HG03135 (cell line): ENCODE data around the gene NRG2.

Experiments
- ATAC-seq: cut with Tn5 transposase; IDR thresholded peaks from one replicate; pipeline ENCODE4 v1.9.1; 2021; ENCODE audit warnings: mild to moderate bottlenecking, moderate library complexity; ENCODE audit not compliant: unreplicated experiment

The NRG2 gene

GRCh38 chr5:140041492-140042392, 1.4 kb downstream of the NRG2 start:
- no peak for ATAC-seq

DNA sequence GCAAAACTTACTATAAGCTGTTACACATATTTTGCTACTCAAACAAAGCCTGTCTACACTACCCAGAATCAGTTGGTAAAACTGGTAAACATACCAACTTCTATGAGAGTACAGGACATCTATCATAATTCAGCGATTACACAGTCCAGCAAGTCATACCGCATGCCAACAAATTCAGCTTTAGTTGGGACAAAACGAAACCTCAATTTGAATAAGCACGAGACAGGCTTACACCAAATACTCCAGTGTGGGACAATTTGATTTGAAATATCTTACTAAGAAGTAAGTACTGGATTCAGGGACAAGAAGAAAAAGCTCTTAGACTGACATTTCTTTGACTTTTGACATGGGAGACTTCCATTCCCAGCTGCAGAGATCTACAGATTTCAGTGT, 2.0 kb downstream of the NRG2 start:
- no peak for ATAC-seq

DNA sequence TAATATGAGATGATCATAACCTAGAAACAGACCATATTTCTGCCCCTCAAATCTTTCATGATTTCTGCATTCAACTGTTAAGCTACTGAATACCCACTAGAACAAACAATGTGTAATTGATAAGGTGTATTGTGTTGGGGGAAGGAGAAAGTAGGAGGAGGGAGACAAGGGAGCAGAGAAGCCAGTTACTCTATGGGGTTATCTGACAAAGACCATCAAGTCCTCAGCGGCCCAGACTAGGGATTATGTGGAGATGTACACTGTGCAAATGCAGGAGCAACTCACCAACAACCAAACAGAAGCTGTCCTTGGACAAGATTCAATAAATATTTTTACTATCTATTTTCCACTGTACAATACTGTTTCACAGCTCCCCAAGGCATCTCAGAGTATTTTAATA, 2.7 kb downstream of the NRG2 start:
- no peak for ATAC-seq

GRCh38 chr5:140039561-140039960, 3.5 kb downstream of the NRG2 start:
- ATAC-seq = no peak

DNA sequence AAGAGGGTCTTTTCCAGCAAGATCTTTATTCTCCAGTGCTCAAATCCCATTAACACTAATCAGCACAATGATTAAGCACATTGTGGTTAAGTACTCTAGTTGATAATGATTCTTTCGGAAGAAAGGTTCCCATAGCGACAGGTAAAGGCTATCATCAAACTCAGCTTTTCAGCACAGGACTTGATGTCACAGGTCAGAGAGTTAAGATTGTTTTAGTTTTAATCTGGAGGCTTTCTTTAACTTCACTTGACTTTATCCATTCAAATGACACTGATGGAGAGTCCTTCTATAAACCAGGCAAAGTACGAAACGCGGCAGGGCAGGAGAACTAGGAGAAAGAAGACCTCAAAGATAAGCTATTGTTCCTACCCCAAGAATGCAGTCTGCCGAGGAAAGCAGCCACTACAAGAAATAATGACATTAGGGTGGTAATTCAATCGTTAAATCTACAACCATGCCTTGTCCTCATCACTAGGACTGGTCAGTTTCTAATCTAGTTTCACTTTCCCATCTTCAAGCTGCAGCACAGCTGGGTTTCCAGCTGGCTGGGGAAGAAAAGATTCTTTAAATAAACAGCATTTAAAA, 4.6 kb downstream of the NRG2 start:
- peak; percentile 40 for ATAC-seq

GRCh38 chr5:140037012-140037411, 6.1 kb downstream of the NRG2 start:
- no peak for ATAC-seq

- ATAC-seq = no peak
Observed at GRCh38 chr5:140035881-140036280, 7.2 kb downstream of the NRG2 start.

DNA sequence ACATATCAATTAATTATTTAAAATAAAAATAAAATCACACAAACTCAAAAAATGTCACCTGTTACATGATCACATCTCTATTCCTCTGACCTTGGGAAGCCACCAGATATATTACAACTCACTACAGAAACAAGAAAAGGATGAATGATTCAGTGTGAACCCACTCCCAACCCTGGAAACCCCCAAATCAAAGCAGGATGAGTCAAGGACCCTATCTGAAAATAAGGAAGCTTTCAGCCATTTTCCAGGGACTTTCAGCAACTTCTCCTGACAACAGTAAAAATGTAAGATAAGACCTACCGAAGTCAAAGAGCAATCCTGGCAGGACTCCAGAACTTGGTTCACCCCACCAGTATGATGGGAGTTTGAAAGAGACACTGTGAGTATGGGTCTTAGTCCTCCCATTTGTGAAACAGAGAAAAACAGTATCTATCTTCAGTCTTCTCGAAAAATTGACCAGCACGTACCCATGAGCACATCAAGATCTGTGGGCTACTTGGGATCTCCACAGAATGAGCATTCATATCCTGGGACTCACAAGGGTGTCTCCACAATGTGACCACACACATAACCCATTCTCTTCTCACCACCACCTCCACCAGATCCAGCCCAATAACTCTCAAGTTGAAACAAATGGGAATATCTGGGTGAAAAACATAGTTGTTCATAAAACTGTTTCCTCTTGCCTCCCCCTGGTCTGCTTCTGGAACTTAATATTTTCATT, 9.9 kb downstream of the NRG2 start:
- ATAC-seq = no peak

DNA sequence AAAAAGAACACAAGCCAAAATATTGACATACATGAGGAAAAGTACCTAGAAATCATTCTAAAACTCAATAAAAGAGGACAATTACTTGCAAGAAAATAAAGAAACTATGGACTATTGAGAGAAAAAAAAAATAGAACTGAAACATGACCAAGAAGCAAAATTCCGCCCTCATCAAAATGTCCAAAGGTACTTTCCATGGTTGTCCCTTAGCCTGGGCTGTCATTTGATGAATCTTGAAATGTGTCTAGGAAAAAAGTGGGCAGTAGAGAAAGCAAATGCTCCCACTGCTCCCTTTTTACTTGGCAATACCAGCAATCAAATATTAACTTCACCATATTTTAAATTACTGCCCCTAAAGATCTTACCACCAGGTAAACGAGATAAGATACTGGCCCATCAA, 10.8 kb downstream of the NRG2 start:
- no peak for ATAC-seq

DNA sequence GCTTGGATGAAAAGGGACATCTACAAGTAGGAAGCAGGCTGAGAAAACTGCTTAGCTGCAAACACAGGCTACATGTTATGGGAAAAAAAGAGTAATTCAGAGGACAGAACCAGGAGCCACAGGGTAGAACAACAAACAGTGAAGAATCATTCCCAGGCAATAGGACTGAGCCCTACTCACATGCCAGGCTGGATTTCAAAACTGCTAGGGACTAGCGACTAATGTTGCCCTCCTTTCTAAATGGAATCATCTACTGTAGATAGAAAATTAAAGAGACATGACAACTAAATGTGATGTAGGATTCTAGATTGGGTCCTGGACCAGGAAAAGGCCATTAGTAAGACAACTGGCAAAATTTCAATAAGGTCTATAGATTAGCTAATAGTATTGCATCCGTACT, 15.3 kb downstream of the NRG2 start:
- ATAC-seq = no peak

DNA sequence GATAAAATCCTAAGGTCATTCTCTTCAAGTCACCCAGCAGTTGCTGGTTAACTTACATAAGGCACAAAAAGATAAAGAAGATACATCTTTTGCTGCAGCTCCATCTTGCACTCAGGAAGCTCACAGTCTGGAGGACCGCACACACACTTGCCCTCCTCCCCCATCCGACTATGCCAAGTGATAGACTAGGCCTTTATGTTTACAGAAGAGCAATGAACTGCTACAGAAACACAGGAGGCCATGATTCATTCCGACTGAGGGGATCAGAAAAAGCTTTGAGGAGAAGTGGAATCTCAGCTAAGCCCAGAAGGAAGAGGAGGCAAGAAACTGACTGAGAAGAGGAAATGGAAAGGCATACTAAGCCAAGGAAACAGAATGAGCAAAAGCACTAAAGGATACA, 17.4 kb downstream of the NRG2 start:
- ATAC-seq = no peak

DNA sequence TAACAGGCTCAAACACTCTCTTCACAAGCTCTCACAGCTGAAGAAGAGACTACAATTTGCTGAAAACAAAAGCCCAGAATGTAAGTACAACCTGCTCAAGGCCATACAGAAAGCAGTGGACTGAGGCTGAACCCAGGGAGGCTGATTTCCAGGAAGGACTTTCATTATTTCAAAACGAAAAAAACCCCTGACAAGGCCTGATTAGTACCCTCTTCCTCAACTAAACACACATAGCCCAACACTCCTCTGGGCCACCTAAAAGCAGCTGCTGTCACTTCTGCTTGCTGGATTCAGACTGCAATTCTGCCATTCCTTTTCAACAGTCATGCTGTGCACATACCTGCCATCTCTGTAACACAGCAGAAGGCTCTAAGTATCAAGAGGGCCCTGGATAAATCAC, 18.2 kb downstream of the NRG2 start:
- no peak for ATAC-seq

GRCh38 chr5:140023611-140024191, 19.4 kb downstream of the NRG2 start:
- no peak for ATAC-seq

DNA sequence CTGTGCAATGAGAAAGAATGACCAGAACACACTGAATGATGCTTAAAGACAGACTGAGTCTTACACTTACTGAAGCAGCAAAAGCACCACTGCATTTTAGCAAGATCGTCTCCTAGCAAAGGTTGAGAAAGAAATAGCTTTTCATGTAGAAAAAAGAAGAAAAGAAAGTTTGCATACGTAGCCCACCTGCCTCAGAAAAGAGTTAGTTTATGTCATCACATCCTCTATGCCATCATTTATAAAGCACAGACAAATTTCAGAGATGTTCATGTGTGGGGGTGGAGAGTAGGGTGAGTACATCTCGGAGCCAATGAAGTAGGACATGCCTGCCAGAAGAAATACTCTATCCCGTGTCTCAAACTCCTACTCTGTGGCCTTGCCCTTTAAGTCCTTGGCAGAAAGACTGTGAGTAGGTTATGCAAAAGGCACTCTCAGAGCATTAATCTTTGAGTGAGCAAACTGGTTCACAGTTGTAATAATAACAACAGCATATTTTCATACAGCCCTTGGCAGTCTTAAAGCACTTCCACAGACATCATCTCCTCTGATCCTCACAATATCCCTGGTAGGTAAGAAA, 22.4 kb downstream of the NRG2 start:
- ATAC-seq = no peak

- no peak for ATAC-seq
Observed at GRCh38 chr5:140018920-140019644, 24.0 kb downstream of the NRG2 start.

DNA sequence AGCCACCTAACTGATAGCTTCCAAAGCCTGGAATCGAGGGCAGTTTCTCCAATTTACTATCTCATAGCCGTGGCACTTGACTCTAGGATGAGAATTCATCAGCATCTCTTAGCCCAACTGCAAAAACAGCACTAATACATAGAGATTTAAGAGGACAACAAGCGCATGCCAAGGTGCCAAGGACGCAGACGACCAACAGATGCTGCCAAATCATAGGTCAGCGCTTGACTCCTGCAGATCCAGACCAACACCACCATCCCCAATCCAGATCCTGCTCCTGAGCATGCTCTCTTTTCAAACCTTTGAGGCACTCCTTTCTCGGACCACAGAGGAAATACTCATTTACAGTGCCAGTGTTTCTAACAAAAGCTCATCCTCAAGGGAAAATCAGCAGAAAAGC, 24.6 kb downstream of the NRG2 start:
- no peak for ATAC-seq

DNA sequence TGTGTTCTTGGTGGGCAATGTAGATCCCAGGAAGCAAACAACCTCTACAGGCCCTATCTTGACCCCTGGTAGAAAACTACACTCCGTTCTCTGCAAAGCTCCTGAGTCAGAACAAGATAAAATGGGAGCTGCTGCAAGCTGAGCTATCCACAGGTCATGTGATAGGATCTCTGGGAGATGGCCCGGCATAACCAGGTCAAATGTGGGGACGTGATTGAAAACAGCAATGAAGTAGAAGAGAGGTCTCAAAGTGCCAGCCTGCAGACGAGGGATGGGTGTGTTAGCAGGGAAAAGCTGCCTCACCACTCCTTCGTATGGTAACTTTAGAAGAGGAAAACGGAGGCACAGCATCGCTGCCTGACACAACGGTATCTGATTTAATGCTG, 25.0 kb downstream of the NRG2 start:
- ATAC-seq = no peak

DNA sequence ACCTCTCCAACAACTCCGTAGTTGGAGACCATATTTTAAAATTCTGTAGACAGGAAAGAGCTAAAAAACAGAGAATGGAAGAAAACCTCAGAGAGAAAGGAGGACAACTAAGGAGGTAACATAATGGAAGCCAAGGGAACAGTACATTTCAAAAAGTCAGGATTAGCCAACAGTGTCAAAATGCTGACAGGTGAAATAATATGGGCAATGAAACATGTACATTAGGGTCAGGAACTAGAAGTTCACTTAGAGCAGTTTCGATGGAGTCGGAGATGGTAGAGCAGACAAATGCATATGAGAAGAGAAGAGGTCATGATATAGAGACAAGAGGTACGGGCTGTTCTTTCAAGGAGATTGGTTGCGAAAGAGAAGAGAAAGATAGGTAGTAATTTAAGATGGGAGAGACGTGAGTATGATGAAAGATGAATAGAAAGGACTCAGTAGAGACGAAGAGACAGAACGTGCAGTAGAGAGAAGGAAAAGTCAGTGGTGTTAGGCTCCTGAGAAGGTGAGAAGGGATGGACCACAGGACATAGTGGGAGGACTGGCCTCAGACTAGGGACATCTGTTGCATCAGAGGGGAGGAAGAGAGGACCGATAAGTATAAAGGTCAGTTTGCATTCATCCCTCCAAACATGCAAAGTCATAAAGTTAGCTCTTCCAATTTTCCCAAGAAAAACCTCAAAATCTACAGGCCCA, 25.6 kb downstream of the NRG2 start:
- ATAC-seq = no peak

DNA sequence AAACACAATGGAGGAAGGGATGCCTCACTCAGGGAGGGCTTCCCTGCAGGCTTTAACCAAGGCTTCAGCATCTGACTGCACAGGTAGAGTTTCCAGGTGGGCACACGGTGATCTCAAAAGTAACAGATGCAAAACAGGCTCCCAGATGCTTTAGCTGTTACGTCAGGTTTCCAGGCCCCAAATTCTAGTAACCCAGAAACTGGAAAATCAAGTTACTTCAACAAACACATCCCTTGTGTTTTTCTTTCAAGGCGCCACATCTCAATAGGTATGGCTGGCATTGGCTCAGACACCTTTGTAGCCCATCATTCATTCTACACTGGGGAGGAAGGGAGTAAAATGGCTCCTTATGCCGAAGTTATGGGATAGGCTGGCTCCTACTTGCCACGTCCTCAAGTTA, 27.4 kb downstream of the NRG2 start:
- ATAC-seq = no peak

DNA sequence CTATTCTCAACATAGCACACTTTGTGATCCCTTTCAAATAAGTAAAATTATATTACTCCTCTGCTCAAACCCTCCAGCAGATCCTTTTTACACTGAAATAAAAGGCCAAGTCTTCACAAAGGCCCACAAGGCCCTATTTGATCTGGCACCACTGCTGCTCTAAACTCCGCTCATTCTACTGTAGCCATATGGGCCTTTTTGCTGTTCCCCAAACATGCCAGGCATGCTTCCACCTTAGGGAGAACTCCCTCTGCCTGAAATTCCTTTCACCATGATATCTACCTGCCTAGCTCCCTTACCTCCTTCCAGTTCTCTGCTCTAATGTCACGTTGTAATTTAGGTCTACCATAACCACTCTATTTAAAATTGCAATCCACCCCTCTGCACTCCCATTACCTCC, 28.3 kb downstream of the NRG2 start:
- ATAC-seq = no peak
